Neural cell (in vitro differentiated cells): Measurements from ENCODE around the gene AANAT.

Experiments
- EP300 ChIP-seq: fragments of 450-650 bp; conservative IDR thresholded peaks from 2 replicates; pipeline ENCODE4 v1.6.1; 2014; ENCODE audit warnings: antibody characterized with exemption, mild to moderate bottlenecking, moderate library complexity; ENCODE audit not compliant: poor library complexity, severe bottlenecking
- REST ChIP-seq: IDR thresholded peaks from 2 replicates; pipeline ENCODE4 v1.6.1; 2012; ENCODE audit warnings: borderline replicate concordance

DNA sequence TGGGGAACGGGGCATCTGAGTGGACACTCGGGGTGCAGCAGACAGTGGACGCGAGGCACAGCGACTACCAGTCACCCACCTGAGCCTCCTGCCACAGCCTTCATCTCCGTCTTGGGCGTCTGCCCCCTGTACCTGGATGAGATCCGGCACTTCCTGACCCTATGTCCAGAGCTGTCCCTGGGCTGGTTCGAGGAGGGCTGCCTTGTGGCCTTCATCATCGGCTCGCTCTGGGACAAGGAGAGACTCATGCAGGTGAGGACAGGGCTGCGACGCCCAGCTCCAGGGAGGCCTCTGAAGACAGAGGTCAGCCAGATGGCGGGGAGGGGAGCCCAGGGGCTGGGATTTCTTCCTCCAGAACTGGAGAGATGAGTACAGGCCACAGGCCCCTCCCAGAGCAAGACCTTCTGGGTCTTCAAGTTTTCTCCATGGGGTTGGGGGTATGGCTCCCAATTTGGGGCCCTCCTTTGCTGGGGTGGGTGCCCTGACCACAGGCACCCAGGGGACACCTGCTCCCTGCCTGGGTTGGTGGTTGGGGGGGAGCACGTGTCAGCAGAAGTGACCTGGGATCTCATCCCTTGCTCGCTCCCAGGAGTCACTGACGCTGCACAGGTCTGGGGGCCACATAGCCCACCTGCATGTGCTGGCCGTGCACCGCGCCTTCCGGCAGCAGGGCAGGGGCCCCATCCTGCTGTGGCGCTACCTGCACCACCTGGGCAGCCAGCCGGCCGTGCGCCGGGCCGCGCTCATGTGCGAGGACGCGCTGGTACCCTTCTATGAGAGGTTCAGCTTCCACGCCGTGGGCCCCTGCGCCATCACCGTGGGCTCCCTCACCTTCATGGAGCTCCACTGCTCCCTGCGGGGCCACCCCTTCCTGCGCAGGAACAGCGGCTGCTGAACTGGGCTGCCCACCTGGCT is 1.9 kb downstream of the AANAT start:
- TF ChIP-seq EP300 (no peak), REST (no peak)
